Thoracic aorta (tissue), 2 donors: Measurements from ENCODE around the gene DMRTB1. TPM values are rescaled to one million over a fixed set of nuclear protein-coding genes. Genes with fewer than 3 reads are reported as not detected.

Source experiments
- ATAC-seq: fragments of 150-250 bp; one replicate; pipeline ENCODE4 v1.8.0; 2017; ENCODE audit warnings: low read depth; ENCODE audit not compliant: insufficient number of reproducible peaks, low FRiP score
- DNase-seq: peaks from one replicate; pipeline ENCODE4 v3.0.0-alpha.2; 2020; ENCODE audit warnings: low spot score
- H3K27ac ChIP-seq, 2 donors: fragments of 200-600 bp; sonication (generic); 1 replicate in 1 of 2; 2 replicates in 1 of 2; pipeline ENCODE4 v1.5.1; 2016; ENCODE audit warnings: mild to moderate bottlenecking in 2 of 2, moderate library complexity in 2 of 2
- H3K27me3 ChIP-seq: fragments of 200-600 bp; sonication (generic); replicated peaks from 2 replicates; pipeline ENCODE4 v1.6.0; 2016; ENCODE audit warnings: mild to moderate bottlenecking; ENCODE audit not compliant: insufficient read depth
- H3K36me3 ChIP-seq: fragments of 200-600 bp; sonication (generic); one replicate; pipeline ENCODE4 v1.5.1; 2016
- H3K4me1 ChIP-seq, 2 donors: fragments of 200-600 bp; sonication (generic); 1 replicate in 1 of 2; 2 replicates in 1 of 2; pipeline versions ENCODE4 v1.5.1 to v1.6.0; 2016; ENCODE audit warnings: low read depth in 2 of 2, mild to moderate bottlenecking in 1 of 2; ENCODE audit not compliant: control insufficient read depth in 1 of 2
- H3K4me3 ChIP-seq: fragments of 200-600 bp; sonication (generic); 2 replicates; pipeline ENCODE4 v1.5.1; 2016; ENCODE audit warnings: mild to moderate bottlenecking
- H3K9me3 ChIP-seq: fragments of 200-600 bp; sonication (generic); 2 replicates; pipeline ENCODE4 v1.5.1; 2016
- CTCF ChIP-seq: fragments of 200-600 bp; sonication (generic); IDR thresholded peaks from one replicate; pipeline ENCODE4 v1.5.1; 2019; ENCODE audit warnings: antibody characterized with exemption
- total RNA-seq, 2 donors: library from RNA; depleted of rRNA; stranded (reverse); fragments of >200 nt; gene quantifications; one replicate each; pipeline versions ENCODE4 v1.1.0 to v1.2.3, GENCODE V29; 2016

The DMRTB1 gene
- total RNA-seq, 2 donors from 2014 or later, result not detected

GRCh38 chr1:53502641-53503432, 43.6 kb downstream of the DMRTB1 start:
- no peaks in the 10 kb centered on the region for H3K4me1 ChIP-seq
- no peaks in the 10 kb centered on the region for H3K27me3 ChIP-seq
- DNase-seq (no peak), ATAC-seq (no peak)
- no peaks in the 10 kb centered on the region for H3K36me3 ChIP-seq
- H3K4me3 ChIP-seq, result no peak overlapping the region
- no peak overlapping the region for H3K27ac ChIP-seq
- no peaks in the 10 kb centered on the region for H3K9me3 ChIP-seq
- no peak for TF ChIP-seq CTCF

DNA sequence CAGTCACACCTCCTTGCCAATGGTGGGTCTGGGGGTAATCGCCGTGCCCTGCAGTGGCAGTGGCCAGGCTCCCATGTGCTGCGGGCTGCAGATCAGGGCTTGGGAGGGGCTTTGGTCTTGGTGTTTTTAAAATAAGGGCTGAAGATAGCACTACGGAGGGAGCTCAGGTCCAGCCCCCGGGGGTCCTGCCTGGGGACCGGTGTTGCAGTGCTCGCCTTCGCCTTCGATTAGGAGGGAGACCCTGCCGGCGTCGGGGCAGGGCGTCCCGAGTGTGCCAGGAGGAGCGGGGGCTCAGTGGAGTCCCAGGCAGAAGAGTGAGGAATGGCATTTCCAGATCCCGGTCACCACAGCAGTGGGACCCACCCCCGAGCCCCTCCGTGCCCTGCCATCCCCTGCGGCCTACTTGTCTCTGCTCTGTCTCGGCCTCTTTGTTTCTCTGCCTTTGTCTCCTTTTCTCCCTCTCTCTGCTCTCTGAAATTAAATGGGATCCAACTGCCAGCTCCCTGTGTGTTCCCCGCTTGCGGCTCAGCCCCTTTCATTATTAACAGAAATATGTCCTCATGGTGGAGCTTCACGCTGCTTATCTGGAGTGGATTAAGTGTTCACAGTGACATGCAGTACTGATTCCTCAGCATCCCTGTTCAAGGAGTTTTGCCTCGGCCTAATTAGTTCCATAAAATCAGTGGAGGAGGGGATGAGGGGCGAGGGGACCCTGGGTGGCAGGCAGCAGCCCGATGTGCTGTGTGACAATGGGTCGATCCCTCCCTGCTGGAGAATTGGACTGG, 44.4 kb downstream of the DMRTB1 start:
- TF ChIP-seq CTCF, result no peak
- ATAC-seq (no peak), DNase-seq (no peak)
- Histone ChIP-seq H3K27me3 (no peaks in the 10 kb centered on the region), H3K9me3 (no peaks in the 10 kb centered on the region), H3K27ac (no peak overlapping the region), H3K4me3 (no peak overlapping the region), H3K36me3 (no peaks in the 10 kb centered on the region), H3K4me1 (no peaks in the 10 kb centered on the region)

- ATAC-seq, result no peak
- no peak for DNase-seq
- no peak for TF ChIP-seq CTCF
- Histone ChIP-seq H3K9me3 (no peaks in the 10 kb centered on the region), H3K4me1 (no peaks in the 10 kb centered on the region), H3K27ac (no peak overlapping the region), H3K36me3 (no peaks in the 10 kb centered on the region), H3K4me3 (no peak overlapping the region), H3K27me3 (no peaks in the 10 kb centered on the region)
Measured at GRCh38 chr1:53504901-53505300, 45.7 kb downstream of the DMRTB1 start.

DNA sequence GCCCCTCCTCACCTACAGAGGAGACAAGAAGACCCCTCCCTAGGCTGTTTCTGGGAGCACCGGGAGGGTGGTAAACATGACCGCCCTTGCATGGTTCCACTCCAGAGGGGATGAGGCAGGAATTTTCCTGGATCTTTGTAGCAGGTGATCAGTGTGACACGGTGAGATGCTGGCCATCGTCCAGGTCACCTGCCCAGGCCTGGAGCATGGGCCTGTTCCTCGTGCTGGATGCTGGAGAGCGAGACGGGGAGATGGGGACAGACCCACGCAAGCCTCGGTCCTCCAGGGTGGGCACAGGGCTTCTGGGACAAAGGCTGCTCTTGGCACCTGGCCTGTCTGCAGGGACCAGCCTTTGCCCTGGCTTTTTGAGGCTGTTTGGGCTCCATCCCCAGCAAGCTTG, 46.2 kb downstream of the DMRTB1 start:
- no peak for TF ChIP-seq CTCF
- no peak for ATAC-seq
- Histone ChIP-seq H3K27ac (no peak overlapping the region), H3K9me3 (no peaks in the 10 kb centered on the region), H3K4me3 (no peak overlapping the region), H3K36me3 (no peaks in the 10 kb centered on the region), H3K27me3 (no peaks in the 10 kb centered on the region), H3K4me1 (no peaks in the 10 kb centered on the region)
- no peak for DNase-seq

DNA sequence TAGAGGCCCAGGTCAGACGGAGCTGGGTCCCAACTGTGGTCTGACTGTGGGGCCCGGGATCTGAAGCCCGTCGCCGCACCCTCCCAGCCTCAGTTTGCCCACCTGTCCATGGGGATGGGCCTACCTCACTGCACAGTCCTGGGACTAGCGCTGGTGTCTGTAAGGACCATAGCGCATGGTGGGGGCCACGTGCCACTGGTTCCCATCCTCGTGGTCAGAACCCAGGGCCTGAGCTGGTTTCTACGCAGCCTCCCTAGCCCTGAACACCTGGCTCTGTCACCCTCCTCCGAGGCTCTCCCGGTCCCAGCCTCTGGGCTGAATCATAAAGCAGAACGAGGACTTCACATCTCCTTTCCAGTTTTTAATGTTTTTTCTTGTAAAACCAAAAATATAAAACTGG, 46.7 kb downstream of the DMRTB1 start:
- DNase-seq (no peak), ATAC-seq (no peak)
- Histone ChIP-seq H3K27ac (no peak overlapping the region), H3K9me3 (no peaks in the 10 kb centered on the region), H3K4me1 (peaks cover 0 to 2% of the 10 kb centered on the region in 2 donors), H3K4me3 (no peak overlapping the region), H3K27me3 (no peaks in the 10 kb centered on the region), H3K36me3 (no peaks in the 10 kb centered on the region)
- no peak for TF ChIP-seq CTCF
